NB4 (cell line): ENCODE results near the gene DPH2.

ENCODE experiments used
- DNase-seq: peaks from one replicate; pipeline ENCODE4 v3.0.0; 2010; ENCODE audit warnings: low read depth
- H3K4me3 ChIP-seq: one replicate; pipeline ENCODE4 v1.5.1; 2011; ENCODE audit warnings: mild to moderate bottlenecking, low read depth, low read length, moderate library complexity
- CTCF ChIP-seq: IDR thresholded peaks from one replicate; pipeline ENCODE4 v1.5.1; 2012; ENCODE audit warnings: low read depth, low read length
- MYC ChIP-seq: IDR thresholded peaks from 2 replicates; pipeline ENCODE4 v1.6.1; 2011; ENCODE audit warnings: low read depth, low read length
- POLR2A ChIP-seq: IDR thresholded peaks from 2 replicates; pipeline ENCODE4 v1.6.1; 2011; ENCODE audit warnings: mild to moderate bottlenecking; ENCODE audit not compliant: insufficient read length; ENCODE audit errors: extremely low read depth
- TF ChIP-seq, protein P1 (sequence below): IDR thresholded peaks from 2 replicates; pipeline ENCODE4 v1.6.1; 2011; ENCODE audit warnings: low read depth, low read length

Gene DPH2

DNA sequence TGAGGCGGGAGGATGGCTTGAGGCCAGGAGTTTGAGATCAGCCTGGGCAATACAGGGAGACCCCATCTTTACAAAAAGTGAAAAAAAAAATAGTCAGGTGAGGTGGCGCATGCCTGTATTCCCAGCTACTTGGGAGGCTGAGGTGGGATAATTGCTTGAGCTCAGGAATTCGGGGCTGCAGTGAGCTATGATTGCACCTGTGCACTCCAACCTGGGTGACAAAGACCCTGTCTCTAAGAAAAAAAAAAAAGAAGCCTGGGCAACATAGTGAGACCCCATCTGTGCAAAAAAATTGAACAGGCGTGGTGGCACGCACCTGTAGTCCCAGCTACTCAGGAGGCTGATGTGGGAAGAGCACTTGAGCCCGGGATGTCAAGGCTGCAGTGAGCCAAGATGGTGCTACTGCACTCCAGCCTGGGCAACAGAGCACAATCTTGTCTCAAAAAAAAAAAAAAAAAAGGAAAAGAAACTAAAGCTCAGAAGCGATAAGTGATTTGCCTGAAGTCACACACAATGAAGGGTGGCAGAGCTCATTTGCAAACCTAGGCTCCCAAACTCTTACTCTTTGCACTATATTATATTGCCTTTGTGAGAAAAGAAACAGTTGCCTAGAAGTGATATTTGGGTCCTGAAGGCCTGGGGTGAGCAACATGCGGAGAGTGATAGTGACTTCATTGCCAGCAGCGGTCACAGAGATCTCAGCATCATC is 23.6 kb downstream of the DPH2 start:
- TF ChIP-seq, protein P1, sequence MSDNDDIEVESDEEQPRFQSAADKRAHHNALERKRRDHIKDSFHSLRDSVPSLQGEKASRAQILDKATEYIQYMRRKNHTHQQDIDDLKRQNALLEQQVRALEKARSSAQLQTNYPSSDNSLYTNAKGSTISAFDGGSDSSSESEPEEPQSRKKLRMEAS = no peak
- TF ChIP-seq POLR2A (no peak), MYC (no peak), CTCF (no peak)
- H3K4me3 ChIP-seq = no peak overlapping the region
- no peak for DNase-seq

DNA sequence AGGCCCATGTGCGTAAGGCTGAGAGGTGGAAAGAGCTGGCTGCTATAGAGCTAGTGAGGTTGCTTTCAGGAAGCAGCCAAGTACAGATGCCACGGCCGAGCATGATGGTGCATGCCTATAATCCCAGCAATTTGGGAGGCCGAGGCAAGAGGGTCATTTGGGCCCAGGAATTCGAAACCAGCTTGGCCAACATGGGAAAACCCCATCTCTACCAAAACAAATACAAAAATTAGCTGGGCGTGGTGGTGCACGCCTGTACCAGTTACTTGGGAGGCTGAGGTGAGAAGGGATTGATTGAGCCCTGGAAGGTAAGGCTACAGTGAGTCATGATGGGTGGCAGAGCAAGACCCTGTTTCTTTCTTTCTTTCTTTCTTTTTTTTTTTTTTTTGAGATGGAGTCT is 24.3 kb downstream of the DPH2 start:
- no peak for DNase-seq
- no peak for TF ChIP-seq POLR2A
- TF ChIP-seq, protein P1 = no peak
- TF ChIP-seq CTCF = no peak
- no peak for TF ChIP-seq MYC

GRCh38 chr1:43994794-43995790 is 25.3 kb downstream of the DPH2 start:
- no peak overlapping the region for H3K4me3 ChIP-seq
- TF ChIP-seq MYC = peak; percentile 59
- no peak for TF ChIP-seq POLR2A
- peak; percentile 45 for TF ChIP-seq CTCF
- TF ChIP-seq, protein P1 = peak; percentile 46; the same call in 1 of the 2 replicates
- DNase-seq = peak; percentile 68

More for the DNA sequence above, 24.3 kb downstream of the DPH2 start:
- H3K4me3 ChIP-seq = no peak overlapping the region

DNA sequence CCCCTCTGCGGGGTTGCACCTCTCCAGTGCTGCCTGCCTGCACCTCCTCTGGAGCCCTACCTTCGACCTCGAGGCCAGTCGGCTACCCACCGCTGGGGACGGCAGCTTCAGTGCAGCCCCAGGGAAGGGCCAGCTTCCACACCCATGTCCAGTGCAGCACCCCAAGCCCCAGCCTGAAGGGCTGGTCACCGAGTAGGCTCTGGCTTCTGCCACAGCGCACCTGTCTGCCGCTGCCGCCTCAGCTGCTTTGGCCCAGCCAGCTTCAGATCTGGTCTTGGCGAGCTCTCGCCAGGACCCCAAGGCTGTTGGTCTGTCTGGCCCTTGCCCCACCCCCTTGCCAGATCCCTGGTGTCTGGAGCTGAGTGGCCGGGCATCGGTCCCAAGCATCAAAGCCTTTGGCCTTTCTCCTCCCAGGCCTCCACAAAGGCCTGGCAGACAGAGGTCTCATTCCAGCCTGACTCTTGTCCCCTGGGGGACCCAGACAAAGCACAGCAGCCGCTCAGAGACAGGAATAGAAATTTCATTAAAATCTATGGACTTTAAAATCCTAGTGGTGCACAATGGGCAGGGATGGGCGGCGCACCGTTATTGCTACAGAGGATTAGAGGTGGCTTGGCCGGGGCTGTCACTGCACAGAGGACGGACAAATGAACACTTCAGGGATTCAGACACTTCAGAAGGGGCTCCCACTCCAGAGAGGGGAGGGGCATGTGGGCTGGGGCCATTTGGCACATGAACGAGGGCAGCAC is 26.3 kb downstream of the DPH2 start:
- TF ChIP-seq, protein P1 = no peak
- TF ChIP-seq MYC (no peak), CTCF (no peak), POLR2A (no peak)
- DNase-seq = no peak
- no peak overlapping the region for H3K4me3 ChIP-seq

- no peak for TF ChIP-seq POLR2A
- TF ChIP-seq CTCF = no peak
- TF ChIP-seq, protein P1 = no peak
- no peak for TF ChIP-seq MYC
- H3K4me3 ChIP-seq = no peak overlapping the region
- no peak for DNase-seq
Measured at GRCh38 chr1:43996733-43997115, 26.9 kb downstream of the DPH2 start.
